Measurements from ENCODE around the gene HNRNPA3. TPM values are rescaled to one million over a fixed set of nuclear protein-coding genes. Genes with fewer than 3 reads are reported as not detected.
A peak's percentile ranks its signal among the peaks of the same experiment; 100 is the strongest.

Gene HNRNPA3
- total and polyA plus RNA-seq, 2 of the 13 experiments (the other 11 are each of a cell fraction or from before 2014, with no cell fraction given), result 73.3 to 97.7 TPM

DNA sequence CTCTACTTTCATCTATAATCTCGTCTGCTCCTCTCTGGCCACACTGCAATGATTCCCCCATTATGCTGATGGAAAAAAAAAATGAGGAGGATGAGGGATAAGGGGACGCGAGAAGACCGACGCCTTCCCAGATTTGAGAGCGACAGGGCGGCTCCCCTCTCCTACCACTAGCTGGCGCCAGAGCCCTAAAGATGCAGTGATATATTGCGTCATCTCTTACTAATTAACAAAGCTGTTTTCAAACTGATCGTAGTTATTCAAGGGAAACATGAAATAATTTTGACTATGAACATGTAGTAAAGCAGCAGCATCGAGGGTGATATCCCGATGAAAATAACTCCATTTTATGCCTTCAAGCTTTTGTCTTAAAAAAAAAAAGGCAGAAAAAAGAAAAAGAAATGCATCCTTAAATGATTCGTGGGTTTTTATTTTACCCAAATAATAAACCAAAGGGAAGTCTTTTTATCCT is 48.0 kb upstream of the HNRNPA3 start (continued):
- TF ChIP-seq, protein P1, sequence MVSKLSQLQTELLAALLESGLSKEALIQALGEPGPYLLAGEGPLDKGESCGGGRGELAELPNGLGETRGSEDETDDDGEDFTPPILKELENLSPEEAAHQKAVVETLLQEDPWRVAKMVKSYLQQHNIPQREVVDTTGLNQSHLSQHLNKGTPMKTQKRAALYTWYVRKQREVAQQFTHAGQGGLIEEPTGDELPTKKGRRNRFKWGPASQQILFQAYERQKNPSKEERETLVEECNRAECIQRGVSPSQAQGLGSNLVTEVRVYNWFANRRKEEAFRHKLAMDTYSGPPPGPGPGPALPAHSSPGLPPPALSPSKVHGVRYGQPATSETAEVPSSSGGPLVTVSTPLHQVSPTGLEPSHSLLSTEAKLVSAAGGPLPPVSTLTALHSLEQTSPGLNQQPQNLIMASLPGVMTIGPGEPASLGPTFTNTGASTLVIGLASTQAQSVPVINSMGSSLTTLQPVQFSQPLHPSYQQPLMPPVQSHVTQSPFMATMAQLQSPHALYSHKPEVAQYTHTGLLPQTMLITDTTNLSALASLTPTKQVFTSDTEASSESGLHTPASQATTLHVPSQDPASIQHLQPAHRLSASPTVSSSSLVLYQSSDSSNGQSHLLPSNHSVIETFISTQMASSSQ (IDR thresholded peaks at IDR 0.05; ENCODE audit: low read depth), result peak; percentile 70
- TF ChIP-seq, protein P1 (CRISPR knock-in tag; IDR thresholded peaks at IDR 0.05; ENCODE audit: borderline replicate concordance), result 0 out of 2 replicates have a peak, but pooled peaks have one; percentile 40
- peak; percentile 100 for TF ChIP-seq CEBPB (IDR thresholded peaks at IDR 0.05; ENCODE audit: borderline replicate concordance, low read depth, low read length)
- no peak for TF ChIP-seq ONECUT2 (CRISPR knock-in tag; IDR thresholded peaks at IDR 0.05)
- TF ChIP-seq, protein P2, sequence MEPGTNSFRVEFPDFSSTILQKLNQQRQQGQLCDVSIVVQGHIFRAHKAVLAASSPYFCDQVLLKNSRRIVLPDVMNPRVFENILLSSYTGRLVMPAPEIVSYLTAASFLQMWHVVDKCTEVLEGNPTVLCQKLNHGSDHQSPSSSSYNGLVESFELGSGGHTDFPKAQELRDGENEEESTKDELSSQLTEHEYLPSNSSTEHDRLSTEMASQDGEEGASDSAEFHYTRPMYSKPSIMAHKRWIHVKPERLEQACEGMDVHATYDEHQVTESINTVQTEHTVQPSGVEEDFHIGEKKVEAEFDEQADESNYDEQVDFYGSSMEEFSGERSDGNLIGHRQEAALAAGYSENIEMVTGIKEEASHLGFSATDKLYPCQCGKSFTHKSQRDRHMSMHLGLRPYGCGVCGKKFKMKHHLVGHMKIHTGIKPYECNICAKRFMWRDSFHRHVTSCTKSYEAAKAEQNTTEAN (CRISPR knock-in tag; conservative IDR thresholded peaks at IDR 0.05), result no peak
- no peak for TF ChIP-seq ZNF564 (CRISPR knock-in tag; IDR thresholded peaks at IDR 0.05)
- TF ChIP-seq ZNF274 (CRISPR knock-in tag; IDR thresholded peaks at IDR 0.05), result no peak
- TF ChIP-seq XBP1 (CRISPR knock-in tag; IDR thresholded peaks at IDR 0.05), result no peak
- no peak for TF ChIP-seq ZNF709 (CRISPR knock-in tag; IDR thresholded peaks at IDR 0.05)
- TF ChIP-seq ZNF724P (CRISPR knock-in tag; IDR thresholded peaks at IDR 0.05; ENCODE audit: borderline replicate concordance), result 0 out of 2 replicates have a peak, but pooled peaks have one; percentile 54
- no peak for TF ChIP-seq ZNF563 (CRISPR knock-in tag; IDR thresholded peaks at IDR 0.05)
- TF ChIP-seq, protein P3, sequence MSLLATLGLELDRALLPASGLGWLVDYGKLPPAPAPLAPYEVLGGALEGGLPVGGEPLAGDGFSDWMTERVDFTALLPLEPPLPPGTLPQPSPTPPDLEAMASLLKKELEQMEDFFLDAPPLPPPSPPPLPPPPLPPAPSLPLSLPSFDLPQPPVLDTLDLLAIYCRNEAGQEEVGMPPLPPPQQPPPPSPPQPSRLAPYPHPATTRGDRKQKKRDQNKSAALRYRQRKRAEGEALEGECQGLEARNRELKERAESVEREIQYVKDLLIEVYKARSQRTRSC (CRISPR knock-in tag; IDR thresholded peaks at IDR 0.05; ENCODE audit: low read depth), result 0 out of 2 replicates have a peak, but pooled peaks have one; percentile 86
- TF ChIP-seq ZNF766 (CRISPR knock-in tag; IDR thresholded peaks at IDR 0.05; ENCODE audit: borderline replicate concordance), result no peak
- no peak for TF ChIP-seq SMAD9 (CRISPR knock-in tag; IDR thresholded peaks at IDR 0.05)
- TF ChIP-seq KMT2B (CRISPR knock-in tag; IDR thresholded peaks at IDR 0.05), result peak; percentile 77
- peak; percentile 39; the same call in 1 of the 2 replicates for TF ChIP-seq ETV5 (CRISPR knock-in tag; IDR thresholded peaks at IDR 0.05; ENCODE audit: borderline replicate concordance)
- TF ChIP-seq, protein P4, sequence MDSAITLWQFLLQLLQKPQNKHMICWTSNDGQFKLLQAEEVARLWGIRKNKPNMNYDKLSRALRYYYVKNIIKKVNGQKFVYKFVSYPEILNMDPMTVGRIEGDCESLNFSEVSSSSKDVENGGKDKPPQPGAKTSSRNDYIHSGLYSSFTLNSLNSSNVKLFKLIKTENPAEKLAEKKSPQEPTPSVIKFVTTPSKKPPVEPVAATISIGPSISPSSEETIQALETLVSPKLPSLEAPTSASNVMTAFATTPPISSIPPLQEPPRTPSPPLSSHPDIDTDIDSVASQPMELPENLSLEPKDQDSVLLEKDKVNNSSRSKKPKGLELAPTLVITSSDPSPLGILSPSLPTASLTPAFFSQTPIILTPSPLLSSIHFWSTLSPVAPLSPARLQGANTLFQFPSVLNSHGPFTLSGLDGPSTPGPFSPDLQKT (CRISPR knock-in tag; IDR thresholded peaks at IDR 0.05; ENCODE audit: borderline replicate concordance), result no peak
- peak; percentile 73; the same call in 1 of the 2 replicates for TF ChIP-seq CC2D1A (CRISPR knock-in tag; IDR thresholded peaks at IDR 0.05)
- TF ChIP-seq HOXA5 (CRISPR knock-in tag; IDR thresholded peaks at IDR 0.05), result peak; percentile 94
- TF ChIP-seq MTA1 (CRISPR knock-in tag; IDR thresholded peaks at IDR 0.05; ENCODE audit: borderline replicate concordance), result no peak
- TF ChIP-seq KAT8 (CRISPR knock-in tag; IDR thresholded peaks at IDR 0.05), result peak; percentile 69; the same call in 1 of the 2 replicates
- no peak for TF ChIP-seq AGO2 (optimal IDR thresholded peaks at IDR 0.05; ENCODE audit: low read depth, low read length)
- TF ChIP-seq TAF1 (CRISPR knock-in tag; IDR thresholded peaks at IDR 0.05), result 0 out of 2 replicates have a peak, but pooled peaks have one; percentile 7

Measured in HepG2 (cell line).